ENCODE measurements around the gene ELOA2.

- TF ChIP-seq CTCF (IDR thresholded peaks at IDR 0.05): no peak
- no peak for TF ChIP-seq POLR2AphosphoS5 (IDR thresholded peaks at IDR 0.05; ENCODE audit: low read depth, low read length)
Observed at GRCh38 chr18:47035156-47035671, at the start of gene ELOA2.
